Nephron (organoid): ENCODE results near the gene STAC3.
A peak's percentile ranks its signal among the peaks of the same experiment; 100 is the strongest.

Experiments used
- H3K27ac Mint-ChIP-seq, 3 experiments: 2 replicates each; pipeline ENCODE4 v1.8.0; 2020; ENCODE audit warnings: mixed read lengths in 3 of 3, mild to moderate bottlenecking in 2 of 3, moderate library complexity in 1 of 3
- H3K27me3 Mint-ChIP-seq: 2 replicates; pipeline ENCODE4 v1.8.0; 2021; ENCODE audit warnings: low read depth, mild to moderate bottlenecking, moderate library complexity, mixed read lengths
- H3K36me3 Mint-ChIP-seq: 2 replicates; pipeline ENCODE4 v1.8.0; 2020; ENCODE audit warnings: low read depth, mixed read lengths
- H3K4me1 Mint-ChIP-seq: 2 replicates; pipeline ENCODE4 v1.8.0; 2020; ENCODE audit warnings: mixed read lengths
- H3K4me3 Mint-ChIP-seq, 3 experiments: 2 replicates each; pipeline ENCODE4 v1.8.0; 2020; ENCODE audit warnings: mild to moderate bottlenecking in 3 of 3, mixed read lengths in 3 of 3, moderate library complexity in 2 of 3
- H3K9me3 Mint-ChIP-seq: 2 replicates; pipeline ENCODE4 v1.8.0; 2020; ENCODE audit warnings: mixed read lengths
- CTCF ChIP-seq, 3 experiments: fragments of 200-600 bp; sonication (generic); IDR thresholded peaks; one replicate each; pipeline ENCODE4 v1.5.0; 2021; ENCODE audit warnings: antibody characterized with exemption in 3 of 3; ENCODE audit not compliant: unreplicated experiment in 3 of 3

Gene STAC3

GRCh38 chr12:57201631-57202030 lies 49.4 kb downstream of the STAC3 start:
- H3K27me3 Mint-ChIP-seq, result no peaks in the 10 kb centered on the region
- H3K36me3 Mint-ChIP-seq, result peaks cover 54% of the 10 kb centered on the region
- no peak for TF ChIP-seq CTCF (IDR thresholded peaks at IDR 0.05; ENCODE audit: unreplicated experiment in 3 of 3)
- H3K4me3 Mint-ChIP-seq, result no peak overlapping the region
- H3K27ac Mint-ChIP-seq, result no peak overlapping the region
- H3K4me1 Mint-ChIP-seq, result peaks cover under 1% of the 10 kb centered on the region
- no peaks in the 10 kb centered on the region for H3K9me3 Mint-ChIP-seq

- no peak for TF ChIP-seq CTCF (IDR thresholded peaks at IDR 0.05; ENCODE audit: unreplicated experiment in 3 of 3)
- Mint-ChIP-seq H3K4me1 (peaks cover 5% of the 10 kb centered on the region), H3K4me3 (no peak overlapping the region), H3K9me3 (no peaks in the 10 kb centered on the region), H3K36me3 (peaks cover 54% of the 10 kb centered on the region), H3K27me3 (no peaks in the 10 kb centered on the region), H3K27ac (peak overlapping the region in 1 of 3 experiments; percentile 33)
Observed at GRCh38 chr12:57201219-57201618, 49.8 kb downstream of the STAC3 start.

DNA sequence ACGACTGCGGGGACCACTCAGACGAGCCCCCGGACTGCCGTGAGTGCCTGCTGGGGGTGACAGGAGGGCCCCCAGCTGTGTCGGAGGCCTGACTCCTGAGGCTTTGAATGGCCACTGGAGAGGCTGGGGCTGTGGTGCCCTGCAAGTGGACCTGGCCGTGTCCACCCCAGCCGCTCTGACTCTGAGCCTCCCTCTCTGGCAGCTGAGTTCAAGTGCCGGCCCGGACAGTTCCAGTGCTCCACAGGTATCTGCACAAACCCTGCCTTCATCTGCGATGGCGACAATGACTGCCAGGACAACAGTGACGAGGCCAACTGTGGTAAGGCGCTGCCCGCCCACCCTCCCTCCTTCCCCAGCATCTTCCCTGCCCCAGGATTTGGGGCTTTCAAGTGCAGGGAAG lies 50.5 kb downstream of the STAC3 start:
- H3K27ac Mint-ChIP-seq, result no peak overlapping the region
- no peak for TF ChIP-seq CTCF (IDR thresholded peaks at IDR 0.05; ENCODE audit: unreplicated experiment in 3 of 3)
- no peaks in the 10 kb centered on the region for H3K9me3 Mint-ChIP-seq
- peaks cover 6% of the 10 kb centered on the region for H3K4me1 Mint-ChIP-seq
- H3K27me3 Mint-ChIP-seq, result no peaks in the 10 kb centered on the region
- H3K4me3 Mint-ChIP-seq, result no peak overlapping the region
- H3K36me3 Mint-ChIP-seq, result peaks cover 53% of the 10 kb centered on the region

DNA sequence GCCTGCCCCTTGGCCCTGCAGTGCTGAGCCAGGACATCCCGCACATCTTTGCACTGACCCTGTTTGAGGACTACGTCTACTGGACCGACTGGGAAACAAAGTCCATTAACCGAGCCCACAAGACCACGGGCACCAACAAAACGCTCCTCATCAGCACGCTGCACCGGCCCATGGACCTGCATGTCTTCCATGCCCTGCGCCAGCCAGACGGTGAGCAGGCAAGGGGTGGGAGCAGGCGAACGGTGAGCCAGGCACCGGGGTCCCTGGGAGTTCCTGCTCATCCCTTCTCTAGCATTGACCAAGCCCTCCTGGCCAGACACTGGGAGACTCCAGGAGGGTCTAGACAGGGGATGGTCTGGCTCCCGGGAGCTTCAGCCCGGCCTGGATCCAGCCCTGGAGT lies 51.8 kb downstream of the STAC3 start:
- Mint-ChIP-seq H3K9me3 (no peaks in the 10 kb centered on the region), H3K27me3 (no peaks in the 10 kb centered on the region), H3K27ac (no peak overlapping the region), H3K36me3 (peaks cover 55% of the 10 kb centered on the region), H3K4me3 (no peak overlapping the region), H3K4me1 (peaks cover 10% of the 10 kb centered on the region)
- TF ChIP-seq CTCF (IDR thresholded peaks at IDR 0.05; ENCODE audit: unreplicated experiment in 3 of 3), result no peak

GRCh38 chr12:57198329-57198728 lies 52.7 kb downstream of the STAC3 start:
- no peak overlapping the region for H3K27ac Mint-ChIP-seq
- H3K9me3 Mint-ChIP-seq, result no peaks in the 10 kb centered on the region
- H3K36me3 Mint-ChIP-seq, result peaks cover 52% of the 10 kb centered on the region
- no peak overlapping the region for H3K4me3 Mint-ChIP-seq
- TF ChIP-seq CTCF (IDR thresholded peaks at IDR 0.05; ENCODE audit: unreplicated experiment in 3 of 3), result no peak
- peaks cover 10% of the 10 kb centered on the region for H3K4me1 Mint-ChIP-seq
- H3K27me3 Mint-ChIP-seq, result no peaks in the 10 kb centered on the region

GRCh38 chr12:57196956-57197355 lies 54.0 kb downstream of the STAC3 start:
- peaks cover 10% of the 10 kb centered on the region for H3K4me1 Mint-ChIP-seq
- no peak for TF ChIP-seq CTCF (IDR thresholded peaks at IDR 0.05; ENCODE audit: unreplicated experiment in 3 of 3)
- no peak overlapping the region for H3K27ac Mint-ChIP-seq
- no peak overlapping the region for H3K4me3 Mint-ChIP-seq
- peaks cover 60% of the 10 kb centered on the region for H3K36me3 Mint-ChIP-seq
- no peaks in the 10 kb centered on the region for H3K27me3 Mint-ChIP-seq
- no peaks in the 10 kb centered on the region for H3K9me3 Mint-ChIP-seq
